GM18526 (cell line): ENCODE results near the gene TTC23.

Experiments
- POLR2A ChIP-seq: IDR thresholded peaks from 3 replicates; pipeline ENCODE4 v1.6.1; 2011; ENCODE audit not compliant: insufficient read length; ENCODE audit errors: extremely low read depth

TTC23 gene

GRCh38 chr15:99180086-99180963 lies 69.1 kb downstream of the TTC23 start:
- no peak for TF ChIP-seq POLR2A

GRCh38 chr15:99177679-99178078 lies 71.7 kb downstream of the TTC23 start:
- TF ChIP-seq POLR2A = no peak

GRCh38 chr15:99176757-99177156 lies 72.6 kb downstream of the TTC23 start:
- TF ChIP-seq POLR2A = no peak

- TF ChIP-seq POLR2A = no peak
Measured at GRCh38 chr15:99174567-99175395, 74.6 kb downstream of the TTC23 start.

GRCh38 chr15:99172989-99173388 lies 76.4 kb downstream of the TTC23 start:
- TF ChIP-seq POLR2A = no peak

GRCh38 chr15:99172171-99172570 lies 77.2 kb downstream of the TTC23 start:
- no peak for TF ChIP-seq POLR2A

GRCh38 chr15:99170476-99171065 lies 78.8 kb downstream of the TTC23 start:
- TF ChIP-seq POLR2A = no peak

GRCh38 chr15:99169769-99170311 lies 79.5 kb downstream of the TTC23 start:
- TF ChIP-seq POLR2A = no peak

GRCh38 chr15:99168601-99169580 lies 80.5 kb downstream of the TTC23 start:
- TF ChIP-seq POLR2A = no peak

- TF ChIP-seq POLR2A = no peak
Measured at GRCh38 chr15:99167640-99168039, 81.7 kb downstream of the TTC23 start.

GRCh38 chr15:99167201-99167600 lies 82.2 kb downstream of the TTC23 start:
- no peak for TF ChIP-seq POLR2A

GRCh38 chr15:99165956-99166689 lies 83.3 kb downstream of the TTC23 start:
- TF ChIP-seq POLR2A = no peak

- no peak for TF ChIP-seq POLR2A
Measured at GRCh38 chr15:99165020-99165790, 84.2 kb downstream of the TTC23 start.

GRCh38 chr15:99164119-99164518 lies 85.3 kb downstream of the TTC23 start:
- no peak for TF ChIP-seq POLR2A
